GM21390 (cell line): ENCODE results near the gene BPGM.
"Not testable (repeated sequence)": the region's sequence is repeated elsewhere in the genome, so short reads cannot be mapped to it uniquely, and the experiment has no call there.

Experiments
- ATAC-seq: cut with Tn5 transposase; IDR thresholded peaks from one replicate; pipeline ENCODE4 v1.9.1; 2021; ENCODE audit not compliant: unreplicated experiment

BPGM gene

DNA sequence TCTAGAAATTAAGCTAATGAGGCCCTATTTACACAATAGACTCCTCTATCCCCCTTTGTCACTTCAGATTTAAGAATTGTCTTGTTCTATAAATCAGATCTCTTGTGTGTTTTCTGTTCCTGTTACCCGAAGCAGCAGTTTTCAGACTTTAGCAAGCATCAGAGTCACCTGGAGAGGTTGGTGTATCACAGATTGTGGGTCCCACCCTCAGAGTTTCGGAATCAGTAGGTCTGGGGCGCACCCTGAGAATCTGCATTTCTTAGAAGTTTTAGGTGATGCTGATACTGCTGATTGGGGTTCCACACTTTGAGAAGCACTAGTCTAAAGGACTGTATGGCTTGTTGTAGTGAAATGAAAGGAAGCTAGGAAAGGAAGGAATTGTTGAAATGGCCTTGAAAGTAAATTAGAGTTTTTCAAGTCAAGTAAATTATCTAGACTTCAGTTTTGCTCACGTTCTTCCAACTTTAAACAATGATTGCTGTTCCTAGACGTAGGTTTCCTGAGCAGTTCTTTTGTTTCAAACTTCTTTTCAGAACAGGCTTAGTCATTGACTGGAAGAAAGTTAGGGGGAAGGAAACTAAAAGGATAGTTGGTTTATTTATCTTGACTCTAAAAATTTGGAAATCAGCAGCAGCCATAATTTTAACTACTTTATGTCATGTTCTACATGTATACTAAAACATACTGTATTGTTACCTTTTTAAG lies 15.7 kb downstream of the BPGM start:
- no peak for ATAC-seq

DNA sequence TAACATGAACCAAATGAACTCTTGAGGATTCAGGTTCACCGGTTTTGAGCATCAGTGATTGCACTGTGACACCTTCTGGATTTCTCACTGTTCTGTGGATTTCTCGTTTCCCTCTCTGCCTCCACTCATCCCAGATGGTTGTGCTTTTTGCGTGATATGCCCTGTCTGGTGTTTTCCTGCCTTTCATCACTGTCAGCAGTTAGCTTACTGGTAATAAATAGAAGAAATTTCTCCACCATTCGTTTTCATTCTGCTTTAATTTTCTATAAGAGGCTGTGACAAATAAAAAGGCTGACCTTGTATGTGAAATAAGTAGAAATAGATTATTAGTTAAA lies 16.2 kb downstream of the BPGM start:
- ATAC-seq: no peak

DNA sequence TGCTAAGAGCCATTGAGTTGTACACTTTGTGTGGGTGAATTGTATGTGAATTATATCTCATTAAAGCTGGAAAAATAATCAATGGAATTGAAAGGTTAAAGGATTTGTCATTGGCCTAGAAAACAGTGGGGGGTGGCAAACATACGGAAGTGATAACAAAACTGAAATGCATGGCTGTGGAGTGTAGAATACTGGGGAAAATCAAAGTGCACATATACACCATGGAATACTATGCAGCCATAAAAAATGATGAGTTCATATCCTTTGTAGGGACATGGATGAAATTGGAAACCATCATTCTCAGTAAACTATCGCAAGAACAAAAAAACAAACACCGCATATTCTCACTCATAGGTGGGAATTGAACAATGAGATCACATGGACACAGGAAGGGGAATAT lies 18.4 kb downstream of the BPGM start:
- not testable (repeated sequence) for ATAC-seq

DNA sequence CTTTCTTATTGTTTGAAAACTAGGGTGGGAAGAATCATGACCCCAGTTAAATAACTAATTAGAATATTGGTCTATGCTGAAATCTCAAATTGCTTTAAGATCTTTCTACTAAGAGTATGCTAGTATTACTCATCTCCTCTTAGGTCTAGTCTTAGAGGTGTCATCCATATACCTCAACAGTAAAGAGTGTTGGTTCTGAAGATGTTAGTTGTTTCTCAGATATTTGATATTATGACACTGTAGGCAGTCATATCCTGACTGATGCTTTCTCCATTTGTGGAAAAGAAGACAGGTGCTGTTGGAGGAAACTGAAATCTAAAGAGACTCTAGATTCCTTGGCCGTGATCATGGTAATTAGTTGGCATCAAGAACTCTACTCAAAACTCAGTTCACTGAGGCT lies 21.2 kb downstream of the BPGM start:
- no peak for ATAC-seq

DNA sequence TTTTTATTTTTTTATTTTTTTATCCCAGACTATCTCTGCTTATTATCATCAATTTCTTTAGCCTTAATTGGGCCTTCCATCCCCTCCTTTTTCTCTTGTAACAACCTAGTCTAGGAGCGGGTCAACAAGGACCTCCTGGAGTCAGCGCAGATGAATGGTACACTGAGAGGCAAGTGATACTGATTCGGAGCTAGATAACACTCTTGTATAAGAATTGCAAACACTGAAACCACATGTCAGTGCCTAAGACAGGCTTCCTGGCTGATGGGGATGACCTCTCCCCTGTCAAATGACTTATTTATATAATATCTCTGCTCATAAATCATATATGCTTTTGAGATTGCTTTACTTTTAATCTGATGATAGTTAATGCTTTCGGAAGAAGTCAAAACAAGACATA lies 22.7 kb downstream of the BPGM start:
- ATAC-seq: no peak

DNA sequence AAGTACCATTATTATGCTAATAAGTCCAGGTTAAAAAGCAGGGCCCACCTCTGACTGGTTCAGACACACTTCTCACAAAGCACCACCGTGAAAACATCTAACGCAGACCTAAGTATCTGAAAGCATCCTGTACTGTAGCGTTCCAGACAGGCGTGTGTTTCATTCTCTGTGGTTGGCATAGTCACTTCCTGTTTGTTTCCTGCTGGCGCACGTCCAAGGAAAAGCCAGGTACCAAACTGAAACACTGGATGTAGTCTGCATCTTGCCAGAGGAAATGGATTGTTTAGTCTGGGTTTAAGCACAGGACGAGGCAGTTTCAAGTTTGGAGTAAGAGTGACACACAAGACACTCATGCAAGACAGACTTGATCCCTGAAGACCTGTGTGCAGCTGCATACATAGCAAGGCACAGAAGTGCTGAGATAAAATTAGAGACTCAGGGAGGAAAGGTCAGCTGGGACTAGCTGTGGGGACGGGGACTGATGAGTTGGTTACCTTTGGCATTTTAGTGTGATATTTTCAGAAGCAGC lies 23.3 kb downstream of the BPGM start:
- ATAC-seq: peak; percentile 73

DNA sequence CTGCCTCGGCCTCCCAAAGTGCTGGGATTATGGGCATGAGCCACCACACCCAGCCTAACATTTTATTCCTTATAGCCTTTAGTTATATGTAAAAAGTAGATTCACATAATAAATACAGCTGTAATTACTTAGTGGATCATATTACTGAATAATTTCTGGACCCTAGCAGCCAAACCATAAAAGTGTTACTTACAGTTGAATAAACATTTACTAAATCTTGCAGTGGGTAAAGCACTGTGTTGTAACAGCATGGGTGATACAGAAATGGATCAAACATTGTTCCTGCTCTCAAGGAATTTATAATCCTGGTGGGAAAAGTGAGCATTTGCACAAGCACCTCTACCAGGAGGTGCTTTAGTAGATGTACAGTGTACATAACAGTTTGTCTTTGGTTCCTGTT lies 25.0 kb downstream of the BPGM start:
- no peak for ATAC-seq

DNA sequence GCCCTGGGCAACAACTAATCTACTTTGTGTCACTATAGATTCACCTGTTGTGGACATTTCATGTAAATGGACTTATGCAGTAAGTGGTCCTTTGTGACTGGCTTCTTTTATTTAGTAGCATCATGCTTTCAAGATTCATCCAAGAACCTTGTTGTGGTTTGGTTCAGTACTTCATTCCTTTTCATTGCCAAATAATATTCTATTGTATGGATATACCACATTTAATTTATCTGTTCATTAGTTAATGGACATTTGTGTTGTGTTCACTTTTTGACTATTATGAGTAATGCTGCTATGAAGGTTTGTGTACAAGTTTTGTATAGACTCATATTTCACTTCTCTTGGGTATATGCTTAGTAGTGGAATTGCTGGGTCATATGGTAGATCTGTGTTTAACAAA lies 27.8 kb downstream of the BPGM start:
- ATAC-seq: no peak

DNA sequence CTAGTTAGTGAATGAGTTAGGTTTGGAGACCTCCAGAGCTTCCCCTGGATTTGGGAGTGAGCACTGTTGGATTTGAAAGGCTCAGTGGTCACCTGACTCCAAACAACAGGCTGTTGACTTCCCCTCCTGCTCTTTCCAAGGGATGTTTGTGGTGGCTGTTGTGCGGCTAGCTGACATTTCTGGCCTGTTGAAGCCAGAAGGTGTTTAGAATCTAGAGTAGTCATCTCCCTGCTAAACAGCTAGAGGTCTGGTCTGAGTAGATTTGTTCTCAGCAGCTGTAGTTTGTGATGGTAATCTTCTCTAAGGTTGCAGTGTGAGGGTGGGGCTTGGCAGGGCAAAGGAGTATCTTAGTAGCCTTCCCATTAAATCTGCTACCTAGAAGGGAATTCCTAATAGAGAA lies 30.1 kb downstream of the BPGM start:
- no peak for ATAC-seq

DNA sequence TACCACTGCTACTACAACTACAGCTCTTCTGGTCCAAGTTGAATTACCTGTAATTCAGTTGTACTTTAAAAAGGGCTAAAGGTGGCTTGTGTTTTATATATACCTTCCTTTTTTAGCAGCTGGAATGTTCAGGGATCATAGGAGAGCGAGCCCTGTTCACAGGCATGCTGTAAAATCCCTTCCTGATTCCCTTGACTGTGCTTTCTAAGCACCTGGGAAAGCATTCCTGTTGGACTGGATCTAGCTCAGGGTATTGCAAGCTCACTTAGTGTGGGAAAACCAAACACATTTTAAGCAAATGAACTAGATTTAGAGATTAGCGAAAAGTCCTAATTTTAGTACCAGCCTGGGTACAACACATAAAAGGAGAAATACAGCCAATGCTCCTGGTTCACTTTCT lies 31.5 kb downstream of the BPGM start:
- ATAC-seq: no peak

DNA sequence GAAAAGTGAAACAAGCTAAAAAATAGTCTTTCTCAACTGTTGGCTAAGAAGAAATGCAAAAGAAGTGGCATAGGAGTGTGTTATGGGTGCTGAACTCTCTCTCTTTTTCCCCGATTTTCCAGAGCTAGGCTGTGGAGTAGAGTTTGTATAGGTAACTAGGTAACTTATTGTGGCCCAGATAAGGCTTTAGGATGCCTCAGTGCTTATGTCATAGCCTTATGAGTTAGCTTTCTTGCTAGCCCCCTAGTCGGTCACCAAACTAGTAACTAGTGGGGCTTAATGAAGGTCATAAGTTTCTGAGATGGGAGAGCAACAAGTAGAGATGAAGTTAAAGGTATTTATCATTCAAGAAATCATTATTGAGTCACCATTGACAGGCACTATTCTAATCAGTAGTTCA lies 32.4 kb downstream of the BPGM start:
- ATAC-seq: no peak

DNA sequence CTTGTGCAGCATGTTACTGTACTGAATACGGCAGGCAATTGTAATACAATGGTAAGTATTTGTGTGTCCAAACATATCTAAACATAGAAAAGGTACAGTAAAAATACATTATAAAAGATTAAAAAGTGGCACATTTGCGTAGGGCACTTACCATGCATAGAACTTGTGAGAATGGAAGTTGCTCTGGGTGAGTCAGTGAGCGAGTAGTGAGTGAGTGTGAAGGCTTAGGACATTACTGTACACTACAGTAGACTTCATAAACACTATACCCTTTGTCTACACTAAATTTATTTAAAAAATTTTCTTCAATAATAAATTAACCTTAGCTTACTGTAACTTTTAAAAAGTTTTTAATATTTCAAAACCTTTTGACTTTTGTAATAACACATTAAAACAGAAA lies 37.5 kb downstream of the BPGM start:
- ATAC-seq: no peak

DNA sequence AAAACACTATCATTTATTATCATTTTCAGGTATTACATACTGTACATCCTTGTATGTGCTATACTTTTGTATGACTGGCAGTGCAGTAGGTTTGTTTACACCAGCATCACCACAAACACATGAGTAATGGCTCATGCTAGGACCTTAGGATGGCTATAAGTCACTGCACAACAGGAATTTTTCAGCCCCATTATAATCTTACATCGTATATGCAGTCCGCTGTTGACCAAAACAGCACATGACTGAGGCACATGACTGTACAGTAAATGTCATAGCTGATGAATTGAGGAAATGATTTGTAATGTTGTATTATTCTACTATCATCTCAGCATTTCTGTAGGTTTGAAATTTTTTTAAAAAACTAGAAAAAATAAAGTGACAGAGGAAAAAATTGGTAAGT lies 38.6 kb downstream of the BPGM start:
- no peak for ATAC-seq

DNA sequence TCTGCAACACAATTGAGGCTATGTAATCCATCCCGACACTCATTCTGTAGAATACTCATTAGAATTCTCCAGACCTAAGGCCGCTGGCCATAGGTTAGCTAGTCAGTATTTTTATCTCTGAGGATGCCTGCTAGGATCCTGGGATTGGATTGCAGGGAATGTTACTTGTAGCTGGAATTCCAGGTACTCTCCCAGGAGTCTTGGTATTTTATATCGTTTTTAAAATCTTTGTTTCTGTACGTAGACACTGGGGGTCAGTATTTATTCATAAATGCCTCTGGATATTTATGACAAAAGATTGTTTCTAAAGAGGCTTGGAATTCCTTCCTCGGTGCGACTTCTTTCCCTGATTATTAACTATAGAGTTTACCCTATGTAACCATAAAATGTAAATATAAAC lies 40.1 kb downstream of the BPGM start:
- no peak for ATAC-seq

DNA sequence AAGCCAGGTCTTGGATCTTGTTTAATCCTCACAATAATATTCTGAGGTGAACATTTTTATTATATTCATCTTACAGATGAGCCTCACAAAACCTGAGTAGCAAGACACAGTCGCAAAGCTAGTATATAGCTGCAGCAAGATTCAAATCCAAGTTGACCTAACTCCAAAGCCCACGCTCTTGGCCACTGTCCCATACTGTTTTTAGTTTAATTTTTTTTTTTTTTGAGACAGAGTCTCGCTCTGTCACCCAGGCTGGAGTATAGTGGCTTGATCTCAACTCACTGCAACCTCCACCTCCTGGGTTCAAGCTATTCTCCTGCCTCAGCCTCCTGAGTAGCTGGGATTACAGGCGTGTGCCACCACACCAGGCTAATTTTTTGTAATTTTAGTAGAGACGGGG lies 42.9 kb downstream of the BPGM start:
- not testable (repeated sequence) for ATAC-seq

DNA sequence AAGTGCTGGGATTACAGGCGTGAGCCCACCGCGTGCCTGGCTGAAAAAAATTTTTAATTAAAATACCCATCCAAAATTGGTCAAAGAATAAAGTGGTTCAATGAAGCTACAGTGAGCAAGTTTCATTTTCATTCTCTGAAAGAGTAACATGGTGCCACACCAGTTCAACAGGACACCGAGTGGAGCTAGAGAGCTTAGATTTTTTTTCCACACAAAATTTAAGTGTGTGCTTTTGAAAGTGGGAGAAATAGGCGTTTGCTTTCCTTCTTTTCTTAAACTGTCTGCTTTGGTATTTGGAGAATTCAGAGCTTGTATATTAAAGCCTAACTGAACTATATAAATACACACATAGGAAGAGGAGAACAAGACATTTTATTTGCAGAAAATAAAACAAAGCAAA lies 43.4 kb downstream of the BPGM start:
- ATAC-seq: no peak

DNA sequence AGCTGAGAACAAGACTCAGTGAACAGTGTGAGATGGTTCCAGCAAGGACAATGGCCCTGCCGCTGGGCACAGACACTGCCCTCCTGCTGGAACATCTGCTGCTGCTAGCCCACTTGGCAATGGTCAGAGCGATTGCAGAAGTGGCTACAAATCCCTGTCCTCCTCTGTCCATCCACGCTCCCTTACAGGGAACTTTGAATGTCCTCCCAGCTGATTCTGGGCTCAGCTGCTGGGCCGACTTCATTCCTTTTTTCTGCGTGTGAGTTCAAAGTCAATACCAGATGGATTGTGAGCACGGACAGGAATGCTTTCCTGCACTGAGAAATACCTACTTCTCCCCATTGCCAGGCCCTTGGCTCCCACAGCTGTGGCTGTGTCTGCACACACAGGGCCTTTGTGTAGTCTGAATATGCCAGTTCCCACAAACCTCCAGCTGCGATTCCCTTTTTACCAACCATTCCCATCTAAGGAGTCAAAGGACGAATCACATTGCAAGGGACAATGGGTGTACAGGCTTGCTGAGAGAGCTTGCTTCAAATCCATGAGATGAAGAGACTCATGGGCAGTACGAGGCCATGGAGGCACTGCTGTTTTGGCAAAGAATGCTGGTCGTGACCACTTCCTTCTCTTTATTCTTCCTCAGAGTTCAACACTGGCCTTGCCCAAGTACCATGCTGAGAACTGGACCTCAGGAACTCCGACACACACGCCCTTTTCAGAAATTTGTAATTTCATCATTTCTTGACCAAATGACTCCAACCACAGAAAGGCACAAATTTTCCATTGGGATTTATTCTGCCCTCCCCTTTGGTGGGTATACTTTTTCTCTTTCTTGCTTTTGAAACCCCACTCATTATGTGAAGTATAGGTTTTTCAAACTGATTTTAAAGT lies 44.2 kb downstream of the BPGM start:
- ATAC-seq: no peak

DNA sequence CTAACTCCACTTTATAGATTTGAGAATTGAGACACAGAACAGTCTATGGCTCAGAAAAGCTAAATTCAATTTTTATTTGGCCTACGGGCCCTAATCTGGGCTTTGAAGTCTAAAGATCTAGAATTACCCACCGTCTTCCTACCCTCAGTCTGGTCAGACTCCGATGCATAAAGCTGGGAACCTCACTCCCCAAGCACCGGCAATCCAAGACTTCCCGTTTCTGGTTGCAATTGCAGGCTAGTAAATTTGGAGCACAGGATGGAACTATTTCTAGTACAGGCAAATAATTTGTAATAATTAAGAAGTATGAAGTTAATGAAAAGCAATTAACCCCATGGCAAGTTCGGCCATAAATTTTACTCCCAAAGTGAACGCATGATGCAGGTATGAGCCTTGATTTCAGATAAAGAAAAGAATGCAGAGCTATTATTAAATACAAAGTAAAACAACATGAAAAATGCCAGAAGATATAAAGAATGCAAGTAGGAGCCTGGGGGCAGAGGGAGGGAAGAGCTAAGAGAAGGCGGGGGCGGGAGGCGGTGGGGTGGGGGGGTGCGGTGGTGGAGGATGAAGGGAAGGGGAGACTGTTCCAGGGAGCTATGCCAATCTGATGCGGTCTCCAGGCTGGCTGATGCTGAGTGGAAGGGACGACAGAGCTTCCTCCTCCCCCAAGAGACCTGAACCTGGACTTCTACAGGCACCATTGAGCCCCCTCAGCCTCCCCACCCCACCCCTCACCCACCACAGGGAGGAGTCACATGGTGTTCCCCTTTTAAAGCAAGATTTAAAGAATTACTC lies 45.1 kb downstream of the BPGM start:
- ATAC-seq: no peak

DNA sequence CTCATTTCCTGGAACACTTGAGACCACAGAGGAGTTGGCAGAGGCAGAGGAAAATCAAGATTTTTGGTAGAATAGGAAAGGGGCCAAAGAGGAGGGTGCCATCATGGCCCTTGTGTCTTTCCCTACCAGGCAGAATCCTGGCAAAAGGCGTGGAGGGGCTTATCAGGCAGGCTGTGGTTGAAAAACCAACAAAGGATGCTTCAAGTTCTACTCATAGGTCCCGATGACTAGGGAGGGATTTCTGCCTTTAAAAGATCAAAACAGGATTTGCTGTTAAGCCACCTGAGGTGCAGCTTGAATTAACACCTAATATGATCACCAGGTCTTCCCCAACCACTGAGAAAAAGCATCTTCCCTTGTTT lies 45.7 kb downstream of the BPGM start:
- no peak for ATAC-seq

DNA sequence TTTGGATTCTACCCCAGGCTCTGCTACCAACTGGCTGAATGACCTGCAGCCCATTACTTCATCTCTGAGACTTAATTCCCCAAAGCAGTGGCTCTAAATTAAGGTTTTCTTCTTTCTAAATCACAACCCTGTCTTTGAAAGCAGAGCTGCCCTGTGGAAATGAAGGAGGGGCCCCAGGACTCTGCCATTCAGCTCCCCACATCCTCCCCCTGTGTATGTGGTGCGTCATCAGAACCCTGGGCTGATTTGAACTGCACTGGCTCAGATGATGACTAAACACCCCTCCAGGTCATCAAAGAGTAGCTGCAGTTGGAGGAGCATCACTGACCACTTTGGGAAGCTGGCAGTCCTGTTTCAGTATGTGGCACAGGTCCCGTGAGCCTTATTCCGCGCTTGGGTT lies 46.6 kb downstream of the BPGM start:
- no peak for ATAC-seq

DNA sequence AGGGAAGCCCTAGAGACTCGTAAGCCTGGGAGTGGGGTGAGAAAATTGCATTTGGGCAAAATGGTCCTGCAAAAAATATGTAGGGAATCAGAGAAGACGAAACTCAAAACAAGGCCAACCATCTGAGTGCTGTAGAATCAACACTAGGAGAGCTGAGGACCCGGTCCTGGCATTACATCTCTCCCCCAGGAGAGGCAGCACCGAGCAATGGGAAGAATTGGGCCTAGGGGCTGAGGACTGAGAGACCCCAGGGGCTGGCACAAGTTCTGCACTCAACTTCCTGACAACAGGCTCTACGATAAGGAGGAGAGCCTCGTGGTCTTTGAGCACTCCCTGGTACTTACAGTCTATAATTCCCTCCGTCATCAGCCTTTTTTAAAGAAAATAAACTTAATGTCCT lies 47.6 kb downstream of the BPGM start:
- ATAC-seq: no peak

DNA sequence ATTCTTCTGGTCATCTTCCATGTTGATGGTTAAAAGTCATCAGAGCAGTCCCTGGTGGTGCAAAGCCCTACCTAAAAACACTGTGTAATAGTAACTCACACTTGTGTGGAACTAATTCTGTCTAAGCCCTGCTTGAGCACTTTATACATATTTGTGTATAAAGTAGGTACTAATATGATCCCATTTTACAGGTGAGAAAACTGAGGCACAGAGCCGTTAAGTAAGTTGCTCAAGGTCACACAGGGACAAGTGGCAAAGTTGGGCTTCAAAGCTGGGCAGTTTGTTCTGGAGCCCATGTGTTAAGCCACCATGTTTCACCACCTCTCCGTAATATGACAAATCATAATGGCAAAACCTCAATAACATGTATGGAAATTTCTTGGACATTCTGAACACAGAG lies 48.1 kb downstream of the BPGM start:
- ATAC-seq: no peak
